KMS-11 (cell line): ENCODE data around the gene LRRN1.

Experiments
- H2AFZ ChIP-seq: fragments of 200-600 bp; sonication (generic); 2 replicates; pipeline ENCODE4 v1.6.1; 2016; ENCODE audit warnings: antibody characterized with exemption, mixed run types, low read depth
- H3K27ac ChIP-seq: fragments of 200-600 bp; sonication (generic); 2 replicates; pipeline ENCODE4 v1.6.1; 2016; ENCODE audit warnings: mild to moderate bottlenecking, mixed run types
- H3K27me3 ChIP-seq: fragments of 200-600 bp; sonication (generic); 2 replicates; pipeline ENCODE4 v1.6.1; 2017; ENCODE audit warnings: mild to moderate bottlenecking, low read depth, mixed run types, moderate library complexity; ENCODE audit not compliant: insufficient read depth
- H3K36me3 ChIP-seq: fragments of 200-600 bp; sonication (generic); 2 replicates; pipeline ENCODE4 v1.6.1; 2017; ENCODE audit warnings: mild to moderate bottlenecking, mixed run types; ENCODE audit not compliant: insufficient read depth
- H3K4me1 ChIP-seq: fragments of 200-600 bp; sonication (generic); 2 replicates; pipeline ENCODE4 v1.6.1; 2016; ENCODE audit warnings: mild to moderate bottlenecking, low read depth, mixed run types; ENCODE audit not compliant: poor library complexity, severe bottlenecking
- H3K4me2 ChIP-seq: fragments of 200-600 bp; sonication (generic); 2 replicates; pipeline ENCODE4 v1.7.0; 2016; ENCODE audit warnings: mild to moderate bottlenecking, mixed run types
- H3K4me3 ChIP-seq: fragments of 200-600 bp; sonication (generic); IDR thresholded peaks from 2 replicates; pipeline ENCODE4 v1.6.1; 2017; ENCODE audit warnings: low read depth, low read length, mixed read lengths; ENCODE audit not compliant: insufficient read depth
- H3K79me2 ChIP-seq: fragments of 200-600 bp; sonication (generic); 2 replicates; pipeline ENCODE4 v1.6.1; 2016; ENCODE audit warnings: low read depth, mixed run types; ENCODE audit not compliant: insufficient read depth
- H3K9ac ChIP-seq: fragments of 200-600 bp; sonication (generic); 2 replicates; pipeline ENCODE4 v1.6.1; 2016; ENCODE audit warnings: mild to moderate bottlenecking, mixed run types
- H4K20me1 ChIP-seq: fragments of 200-600 bp; sonication (generic); 2 replicates; pipeline ENCODE4 v1.6.1; 2016; ENCODE audit warnings: mild to moderate bottlenecking, mixed run types; ENCODE audit not compliant: insufficient read depth
- TF ChIP-seq, protein P1 (sequence below): fragments of 200-600 bp; sonication (generic); conservative IDR thresholded peaks from 2 replicates; pipeline ENCODE4 v1.6.1; 2017; ENCODE audit warnings: low read depth, mild to moderate bottlenecking, antibody characterized with exemption, low read length, moderate library complexity, mixed read lengths

LRRN1 gene

DNA sequence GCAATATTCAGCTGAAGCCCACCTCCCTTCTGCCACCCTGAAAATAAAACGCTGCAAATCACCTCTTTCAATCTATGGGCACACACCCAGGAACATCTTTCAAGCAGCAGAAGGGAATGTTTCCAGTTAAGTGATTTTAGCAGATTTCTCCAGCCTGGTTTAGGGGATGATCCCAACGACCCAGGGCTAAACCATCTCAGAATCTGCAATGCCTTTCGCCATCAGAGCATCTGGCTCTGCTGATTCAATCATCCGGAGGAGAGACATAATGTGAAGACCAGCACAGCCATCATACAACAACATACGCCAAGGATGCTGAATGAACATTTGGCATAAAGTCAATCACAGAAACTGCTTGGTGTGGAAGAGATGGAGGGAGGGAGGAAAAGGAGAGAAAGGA lies 15.5 kb upstream of the LRRN1 start:
- Histone ChIP-seq H3K36me3 (no peaks in the 10 kb centered on the region), H2AFZ (no peak overlapping the region), H3K27ac (no peak overlapping the region), H3K9ac (no peak overlapping the region), H3K4me3 (no peak overlapping the region), H3K4me1 (no peaks in the 10 kb centered on the region), H3K79me2 (no peaks in the 10 kb centered on the region), H3K27me3 (no peaks in the 10 kb centered on the region), H3K4me2 (no peak overlapping the region), H4K20me1 (no peaks in the 10 kb centered on the region)
- TF ChIP-seq, protein P1, sequence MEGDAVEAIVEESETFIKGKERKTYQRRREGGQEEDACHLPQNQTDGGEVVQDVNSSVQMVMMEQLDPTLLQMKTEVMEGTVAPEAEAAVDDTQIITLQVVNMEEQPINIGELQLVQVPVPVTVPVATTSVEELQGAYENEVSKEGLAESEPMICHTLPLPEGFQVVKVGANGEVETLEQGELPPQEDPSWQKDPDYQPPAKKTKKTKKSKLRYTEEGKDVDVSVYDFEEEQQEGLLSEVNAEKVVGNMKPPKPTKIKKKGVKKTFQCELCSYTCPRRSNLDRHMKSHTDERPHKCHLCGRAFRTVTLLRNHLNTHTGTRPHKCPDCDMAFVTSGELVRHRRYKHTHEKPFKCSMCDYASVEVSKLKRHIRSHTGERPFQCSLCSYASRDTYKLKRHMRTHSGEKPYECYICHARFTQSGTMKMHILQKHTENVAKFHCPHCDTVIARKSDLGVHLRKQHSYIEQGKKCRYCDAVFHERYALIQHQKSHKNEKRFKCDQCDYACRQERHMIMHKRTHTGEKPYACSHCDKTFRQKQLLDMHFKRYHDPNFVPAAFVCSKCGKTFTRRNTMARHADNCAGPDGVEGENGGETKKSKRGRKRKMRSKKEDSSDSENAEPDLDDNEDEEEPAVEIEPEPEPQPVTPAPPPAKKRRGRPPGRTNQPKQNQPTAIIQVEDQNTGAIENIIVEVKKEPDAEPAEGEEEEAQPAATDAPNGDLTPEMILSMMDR = no peak

DNA sequence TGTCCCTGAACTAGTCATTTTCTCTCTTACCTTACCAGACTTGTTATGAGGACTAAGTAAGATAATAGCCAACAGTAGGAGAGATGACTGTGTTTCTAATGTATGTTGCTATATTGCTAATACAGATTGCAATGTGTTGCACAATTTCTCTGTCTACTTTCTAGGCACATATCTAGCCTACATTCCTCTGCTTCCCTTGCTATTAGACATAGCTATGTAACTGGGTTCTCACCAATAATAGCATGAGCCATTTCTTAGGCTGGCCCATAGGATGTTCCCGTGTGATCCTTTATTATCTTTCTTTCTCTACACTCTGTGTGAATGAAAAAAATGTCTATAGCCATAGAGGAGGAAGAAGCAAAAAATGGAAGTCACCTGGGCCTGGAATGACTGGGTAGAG lies 6.8 kb upstream of the LRRN1 start:
- TF ChIP-seq, protein P1 = no peak
- Histone ChIP-seq H3K9ac (no peak overlapping the region), H3K79me2 (no peaks in the 10 kb centered on the region), H2AFZ (no peak overlapping the region), H3K4me2 (no peak overlapping the region), H3K4me3 (no peak overlapping the region), H3K36me3 (no peaks in the 10 kb centered on the region), H3K27ac (no peak overlapping the region), H3K27me3 (no peaks in the 10 kb centered on the region), H4K20me1 (no peaks in the 10 kb centered on the region), H3K4me1 (no peaks in the 10 kb centered on the region)

DNA sequence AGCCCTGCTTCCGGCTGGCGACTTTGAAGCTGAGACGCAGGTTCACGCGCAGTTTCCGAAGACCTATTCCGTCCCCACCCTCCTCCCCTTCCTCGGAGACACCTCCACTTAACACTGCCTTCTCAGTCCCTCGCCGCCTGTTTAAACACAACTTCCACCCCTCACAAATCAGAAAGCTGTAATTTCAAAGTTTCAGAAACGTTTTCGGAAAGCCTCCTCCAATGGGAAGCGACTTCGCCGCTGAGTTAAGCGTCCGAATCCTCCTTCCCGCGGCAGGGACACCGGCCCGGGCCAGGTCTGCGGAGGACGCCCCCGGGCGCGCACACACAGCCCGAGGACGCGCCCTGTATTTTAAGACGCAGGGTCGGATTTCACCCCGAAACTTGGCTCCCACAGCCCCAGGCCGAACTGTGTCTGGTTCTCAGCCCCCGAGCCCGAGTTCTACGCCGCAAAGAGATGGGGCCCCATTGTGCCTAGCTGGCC lies 559 bp upstream of the LRRN1 start:
- Histone ChIP-seq H3K9ac (peak overlapping the region; percentile 70; the same call in 1 of the 2 replicates), H2AFZ (peak overlapping the region; percentile 66), H3K79me2 (no peaks in the 10 kb centered on the region; the same call in 1 of the 2 replicates), H3K4me3 (peak overlapping the region; percentile 28), H3K27me3 (no peaks in the 10 kb centered on the region), H3K4me2 (peak overlapping the region; percentile 68), H3K27ac (peak overlapping the region; percentile 76), H3K36me3 (no peaks in the 10 kb centered on the region), H4K20me1 (no peaks in the 10 kb centered on the region), H3K4me1 (peaks cover 6% of the 10 kb centered on the region)
- TF ChIP-seq, protein P1 = no peak

DNA sequence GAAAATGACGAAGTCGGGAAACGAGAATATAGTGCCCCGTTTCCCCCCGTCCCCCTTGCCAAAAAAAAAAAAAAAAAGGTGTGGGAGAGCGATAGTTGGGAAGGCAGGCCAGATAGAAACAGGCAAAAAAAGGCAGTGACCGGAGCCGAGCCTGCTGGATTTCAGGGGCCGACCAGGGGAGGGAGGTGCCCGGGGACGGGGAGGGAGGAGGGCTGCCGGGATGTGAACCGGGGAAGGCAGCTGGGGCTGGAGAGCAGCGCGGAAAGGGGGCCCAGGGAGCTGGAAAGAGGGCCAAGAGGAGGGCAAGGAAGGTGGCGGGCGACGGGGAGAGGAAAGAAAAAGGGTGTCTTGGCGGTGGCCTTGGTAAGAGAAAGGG lies 837 bp downstream of the LRRN1 start:
- H3K79me2 ChIP-seq = no peaks in the 10 kb centered on the region; the same call in 1 of the 2 replicates
- H2AFZ ChIP-seq = peak overlapping the region; percentile 52; the same call in 1 of the 2 replicates
- H3K27ac ChIP-seq = peak overlapping the region; percentile 58
- peak overlapping the region; percentile 17; the same call in 1 of the 2 replicates for H3K4me2 ChIP-seq
- no peaks in the 10 kb centered on the region for H3K36me3 ChIP-seq
- peaks cover 6% of the 10 kb centered on the region for H3K4me1 ChIP-seq
- no peaks in the 10 kb centered on the region for H3K27me3 ChIP-seq
- TF ChIP-seq, protein P1 = no peak
- peak overlapping the region; percentile 43; the same call in 1 of the 2 replicates for H3K9ac ChIP-seq
- H4K20me1 ChIP-seq = no peaks in the 10 kb centered on the region
- H3K4me3 ChIP-seq = no peak overlapping the region
